HL-60/S4 (cell line): ENCODE measurements around the gene CDH7.

Source experiments
- in situ Hi-C: fragments of 300-500 bp; cut with MboI; formaldehyde crosslinking; loops from 2 replicates; pipeline ENCODE4 v1.14.3; 2022; ENCODE audit warnings: low sequenced_read_pairs

Gene CDH7

DNA sequence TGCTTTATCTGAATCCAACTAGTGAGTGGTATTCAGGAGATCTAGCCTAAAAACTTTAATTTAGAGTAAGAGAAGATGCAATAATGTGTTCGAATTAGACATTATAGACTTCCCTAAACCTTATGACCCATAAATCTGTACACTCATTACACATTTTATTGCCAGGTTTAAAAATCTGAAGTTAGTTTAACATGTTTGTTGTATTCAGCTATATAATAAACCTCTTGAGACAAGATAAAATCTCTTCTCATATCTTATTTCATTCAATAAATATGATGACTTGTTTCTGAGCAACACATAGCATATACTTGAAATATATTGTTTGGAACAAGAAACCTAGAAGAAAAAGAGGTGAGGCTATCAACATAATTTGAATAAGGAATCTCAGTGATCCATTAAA is 150.7 kb downstream of the CDH7 start:
- in situ Hi-C loops, result no loop called here

DNA sequence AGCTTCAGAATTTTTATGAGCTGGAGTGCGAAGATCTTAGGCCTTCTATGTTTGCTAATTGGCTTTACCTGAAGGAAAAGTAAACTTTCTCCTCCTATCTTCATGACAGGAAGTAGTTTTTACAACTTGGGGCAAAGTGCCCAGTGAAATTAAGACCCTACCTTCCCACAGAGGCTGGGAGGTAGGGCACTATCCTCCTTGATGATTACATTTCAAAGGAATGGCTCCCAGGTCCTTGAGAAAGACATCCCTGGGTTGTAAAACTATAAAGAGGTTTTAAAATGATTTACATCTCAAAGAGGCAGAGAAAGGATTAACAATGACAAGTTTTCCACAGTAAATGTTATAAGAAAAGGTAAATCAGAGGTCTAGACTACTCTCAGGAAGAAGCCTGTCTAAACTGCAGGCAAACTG is 155.8 kb downstream of the CDH7 start:
- in situ Hi-C loops, result no loop called here

GRCh38 chr18:65907281-65907680 is 156.5 kb downstream of the CDH7 start:
- in situ Hi-C loops, result no loop called here

- in situ Hi-C loops, result no loop called here
Observed at GRCh38 chr18:65919018-65919417, 168.2 kb downstream of the CDH7 start.

- in situ Hi-C loops, result no loop called here
Observed at GRCh38 chr18:65919663-65920062, 168.9 kb downstream of the CDH7 start.

GRCh38 chr18:65922103-65922502 is 171.3 kb downstream of the CDH7 start:
- in situ Hi-C loops, result no loop called here

DNA sequence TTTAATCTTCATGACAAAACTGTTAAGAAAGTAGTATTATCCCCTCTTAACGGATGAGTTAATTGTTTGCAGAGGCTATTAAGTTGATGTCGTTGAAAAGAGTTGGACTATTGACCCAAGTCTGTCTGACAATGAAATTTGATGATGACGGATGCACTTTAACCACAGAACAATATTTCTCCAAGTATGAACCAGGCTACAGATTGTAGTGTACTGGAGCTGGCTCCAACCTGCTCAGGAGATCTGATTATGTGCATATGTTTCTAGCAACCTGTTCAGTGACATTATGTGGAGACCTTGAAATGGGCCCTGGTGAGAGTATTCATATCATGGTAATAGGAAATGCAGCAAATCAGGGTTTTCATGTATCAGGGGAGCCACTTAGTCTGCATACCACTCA is 174.1 kb downstream of the CDH7 start:
- in situ Hi-C loops, result no loop called here

GRCh38 chr18:65934874-65935273 is 184.1 kb downstream of the CDH7 start:
- in situ Hi-C loops, result no loop called here

DNA sequence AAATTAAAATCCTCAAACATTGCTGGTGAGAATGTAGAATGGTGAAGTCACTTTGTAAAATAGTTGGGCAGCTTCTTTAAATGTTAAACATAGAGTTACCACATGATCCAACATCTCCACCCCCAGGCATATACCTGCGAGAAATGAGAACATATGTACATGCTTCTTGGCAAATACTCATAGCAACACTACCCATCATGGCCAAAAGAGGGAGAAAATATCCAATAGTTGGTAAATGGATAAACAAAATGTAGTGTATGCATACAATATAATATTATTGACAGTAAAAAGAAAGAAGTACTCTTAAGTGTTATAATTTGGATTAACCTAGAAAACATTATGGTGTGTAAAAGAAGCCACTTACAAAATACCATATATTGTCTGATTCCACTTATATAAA is 185.9 kb downstream of the CDH7 start:
- in situ Hi-C loops, result no loop called here

- in situ Hi-C loops, result no loop called here
Observed at GRCh38 chr18:65937180-65937579, 186.4 kb downstream of the CDH7 start.

DNA sequence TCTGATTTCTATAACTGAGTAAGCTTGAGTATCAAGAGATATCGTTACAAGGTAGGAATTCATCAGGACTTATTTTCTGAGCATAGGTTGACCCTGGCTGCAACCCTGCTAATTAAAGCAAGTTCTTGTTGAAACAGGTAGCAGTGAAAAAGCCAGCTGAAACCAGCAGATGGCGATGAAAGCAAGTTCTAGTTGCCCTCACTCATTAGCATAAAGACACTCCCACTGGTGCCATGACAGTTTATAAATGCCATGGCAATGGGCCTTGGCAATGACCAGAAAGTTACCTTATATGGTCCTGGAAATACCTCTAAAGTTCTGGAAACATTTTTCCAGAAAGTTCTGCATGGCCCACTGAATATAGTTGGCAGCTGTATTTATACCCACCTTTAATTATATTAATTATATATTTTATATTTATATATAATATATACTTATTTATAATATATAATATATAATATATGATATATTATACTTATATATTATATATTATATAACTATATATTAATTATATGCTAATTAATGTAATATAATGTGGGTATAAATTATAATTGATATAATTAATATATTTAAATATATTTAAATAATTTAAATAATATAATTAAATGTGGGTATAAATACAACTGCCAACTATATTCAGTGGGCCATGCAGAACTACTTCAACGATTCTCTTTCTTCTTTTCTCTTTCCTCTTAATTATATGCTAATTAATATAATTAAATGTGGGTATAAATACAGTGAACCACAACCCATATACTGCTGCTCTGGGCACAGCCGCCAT is 188.0 kb downstream of the CDH7 start:
- in situ Hi-C loops, result no loop called here
